Neutrophil (primary cell): Measurements from ENCODE around the gene IRGQ.
A peak's percentile ranks its signal among the peaks of the same experiment; 100 is the strongest.

Experiments
- H3K27ac ChIP-seq: fragments of 200-600 bp; sonication (generic); 2 replicates; pipeline ENCODE4 v1.5.1; 2016; ENCODE audit warnings: mild to moderate bottlenecking, moderate library complexity
- H3K27me3 ChIP-seq: fragments of 200-600 bp; sonication (generic); 2 replicates; pipeline ENCODE4 v1.6.0; 2016; ENCODE audit warnings: mild to moderate bottlenecking
- H3K36me3 ChIP-seq: fragments of 200-600 bp; sonication (generic); 2 replicates; pipeline ENCODE4 v1.5.1; 2017
- H3K4me1 ChIP-seq, 2 experiments: fragments of 200-600 bp in 1 of 2; sonication (generic) in 1 of 2; 1 replicate in 1 of 2; 2 replicates in 1 of 2; pipeline versions ENCODE4 v1.5.1 to v1.6.1; 2013 to 2016; ENCODE audit warnings: low read depth in 1 of 2, low read length in 1 of 2, mild to moderate bottlenecking in 1 of 2, moderate library complexity in 1 of 2; ENCODE audit not compliant: control insufficient read depth in 1 of 2, insufficient read depth in 1 of 2
- H3K4me3 ChIP-seq, 2 experiments: fragments of 200-600 bp in 1 of 2; sonication (generic) in 1 of 2; 1 replicate in 1 of 2; 2 replicates in 1 of 2; pipeline ENCODE4 v1.5.1; 2013 to 2016; ENCODE audit warnings: low read depth in 1 of 2, low read length in 1 of 2, mild to moderate bottlenecking in 1 of 2, moderate library complexity in 1 of 2
- H3K9me3 ChIP-seq: fragments of 200-600 bp; sonication (generic); 2 replicates; pipeline ENCODE4 v1.5.1; 2016
- TF ChIP-seq, protein P1 (sequence below): fragments of 200-600 bp; sonication (generic); IDR thresholded peaks from 2 replicates; pipeline ENCODE4 v1.5.1; 2016; ENCODE audit warnings: antibody characterized with exemption

Gene IRGQ

DNA sequence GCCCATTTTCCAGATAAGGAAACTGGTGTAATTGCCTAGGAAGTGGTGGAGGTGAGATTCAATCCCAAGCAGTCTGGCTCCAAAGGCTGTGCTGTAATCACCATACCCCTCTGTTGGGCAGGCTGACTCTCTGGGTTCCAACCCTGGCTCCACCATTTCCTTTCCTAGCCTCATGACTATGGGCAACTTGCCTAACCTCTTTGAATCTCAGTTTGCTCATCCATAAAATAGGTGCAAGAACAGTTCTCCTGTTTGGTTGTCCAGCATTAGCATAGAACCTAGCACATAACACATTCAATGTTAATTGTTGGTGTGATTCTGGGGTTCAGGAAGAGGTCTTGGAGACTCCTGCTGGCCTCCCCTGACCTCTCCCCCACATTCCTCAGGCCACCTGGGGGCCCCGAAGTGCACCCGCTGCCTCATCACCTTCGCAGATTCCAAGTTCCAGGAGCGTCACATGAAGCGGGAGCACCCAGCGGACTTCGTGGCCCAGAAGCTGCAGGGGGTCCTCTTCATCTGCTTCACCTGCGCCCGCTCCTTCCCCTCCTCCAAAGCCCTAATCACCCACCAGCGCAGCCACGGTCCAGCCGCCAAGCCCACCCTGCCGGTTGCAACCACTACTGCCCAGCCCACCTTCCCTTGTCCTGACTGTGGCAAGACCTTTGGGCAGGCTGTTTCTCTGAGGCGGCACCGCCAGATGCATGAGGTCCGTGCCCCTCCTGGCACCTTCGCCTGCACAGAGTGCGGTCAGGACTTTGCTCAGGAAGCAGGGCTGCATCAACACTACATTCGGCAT, 2.7 kb upstream of the IRGQ start:
- Histone ChIP-seq H3K9me3 (no peaks in the 10 kb centered on the region), H3K27ac (peak overlapping the region; percentile 96), H3K4me3 (no peak overlapping the region), H3K36me3 (peaks cover 42% of the 10 kb centered on the region), H3K27me3 (no peaks in the 10 kb centered on the region), H3K4me1 (peaks cover 32 to 40% of the 10 kb centered on the region in 2 experiments)
- TF ChIP-seq, protein P1, sequence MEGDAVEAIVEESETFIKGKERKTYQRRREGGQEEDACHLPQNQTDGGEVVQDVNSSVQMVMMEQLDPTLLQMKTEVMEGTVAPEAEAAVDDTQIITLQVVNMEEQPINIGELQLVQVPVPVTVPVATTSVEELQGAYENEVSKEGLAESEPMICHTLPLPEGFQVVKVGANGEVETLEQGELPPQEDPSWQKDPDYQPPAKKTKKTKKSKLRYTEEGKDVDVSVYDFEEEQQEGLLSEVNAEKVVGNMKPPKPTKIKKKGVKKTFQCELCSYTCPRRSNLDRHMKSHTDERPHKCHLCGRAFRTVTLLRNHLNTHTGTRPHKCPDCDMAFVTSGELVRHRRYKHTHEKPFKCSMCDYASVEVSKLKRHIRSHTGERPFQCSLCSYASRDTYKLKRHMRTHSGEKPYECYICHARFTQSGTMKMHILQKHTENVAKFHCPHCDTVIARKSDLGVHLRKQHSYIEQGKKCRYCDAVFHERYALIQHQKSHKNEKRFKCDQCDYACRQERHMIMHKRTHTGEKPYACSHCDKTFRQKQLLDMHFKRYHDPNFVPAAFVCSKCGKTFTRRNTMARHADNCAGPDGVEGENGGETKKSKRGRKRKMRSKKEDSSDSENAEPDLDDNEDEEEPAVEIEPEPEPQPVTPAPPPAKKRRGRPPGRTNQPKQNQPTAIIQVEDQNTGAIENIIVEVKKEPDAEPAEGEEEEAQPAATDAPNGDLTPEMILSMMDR: no peak

DNA sequence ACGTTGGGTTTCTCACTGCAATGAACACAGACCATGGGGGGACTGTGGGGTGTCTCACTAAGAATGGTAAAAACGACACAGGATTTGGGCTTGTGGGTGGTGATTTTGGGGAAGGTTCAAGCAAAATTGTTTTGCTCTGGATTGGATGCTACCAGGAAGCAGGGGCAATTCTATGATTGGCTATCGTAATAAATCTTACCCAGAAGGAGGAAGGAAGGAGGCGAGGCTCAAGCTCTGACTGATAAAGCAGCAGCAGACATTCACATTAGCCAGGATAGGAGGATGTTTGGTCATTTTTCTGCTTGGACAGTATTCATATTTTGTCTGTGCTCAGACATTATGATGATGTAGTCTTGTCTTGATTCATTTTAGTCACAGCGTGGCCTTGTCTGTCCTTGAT, 1.9 kb upstream of the IRGQ start:
- Histone ChIP-seq H3K27me3 (no peaks in the 10 kb centered on the region), H3K4me3 (no peak overlapping the region), H3K9me3 (no peaks in the 10 kb centered on the region), H3K36me3 (peaks cover 48% of the 10 kb centered on the region), H3K4me1 (peaks cover 32 to 40% of the 10 kb centered on the region in 2 experiments), H3K27ac (peak overlapping the region; percentile 96)
- TF ChIP-seq, protein P1: no peak

- H3K4me1 ChIP-seq: peaks cover 32 to 40% of the 10 kb centered on the region in 2 experiments
- peaks cover 49% of the 10 kb centered on the region for H3K36me3 ChIP-seq
These were observed 1.0 kb upstream of the IRGQ start for GRCh38 chr19:43596842-43597461.

GRCh38 chr19:43595605-43595998, 332 bp downstream of the IRGQ start:
- H3K4me1 ChIP-seq: peaks cover 32 to 40% of the 10 kb centered on the region in 2 experiments
- no peaks in the 10 kb centered on the region for H3K27me3 ChIP-seq
- H3K4me3 ChIP-seq: peak overlapping the region; percentile 74 to 87
- peak overlapping the region; percentile 96 for H3K27ac ChIP-seq
- no peaks in the 10 kb centered on the region for H3K9me3 ChIP-seq
- peaks cover 40% of the 10 kb centered on the region for H3K36me3 ChIP-seq
- TF ChIP-seq, protein P1: no peak

More at GRCh38 chr19:43596842-43597461, 1.0 kb upstream of the IRGQ start:
- Histone ChIP-seq H3K4me3 (peak overlapping the region; percentile 74 to 87), H3K27me3 (no peaks in the 10 kb centered on the region), H3K9me3 (no peaks in the 10 kb centered on the region), H3K27ac (peak overlapping the region; percentile 96)
- TF ChIP-seq, protein P1: no peak

DNA sequence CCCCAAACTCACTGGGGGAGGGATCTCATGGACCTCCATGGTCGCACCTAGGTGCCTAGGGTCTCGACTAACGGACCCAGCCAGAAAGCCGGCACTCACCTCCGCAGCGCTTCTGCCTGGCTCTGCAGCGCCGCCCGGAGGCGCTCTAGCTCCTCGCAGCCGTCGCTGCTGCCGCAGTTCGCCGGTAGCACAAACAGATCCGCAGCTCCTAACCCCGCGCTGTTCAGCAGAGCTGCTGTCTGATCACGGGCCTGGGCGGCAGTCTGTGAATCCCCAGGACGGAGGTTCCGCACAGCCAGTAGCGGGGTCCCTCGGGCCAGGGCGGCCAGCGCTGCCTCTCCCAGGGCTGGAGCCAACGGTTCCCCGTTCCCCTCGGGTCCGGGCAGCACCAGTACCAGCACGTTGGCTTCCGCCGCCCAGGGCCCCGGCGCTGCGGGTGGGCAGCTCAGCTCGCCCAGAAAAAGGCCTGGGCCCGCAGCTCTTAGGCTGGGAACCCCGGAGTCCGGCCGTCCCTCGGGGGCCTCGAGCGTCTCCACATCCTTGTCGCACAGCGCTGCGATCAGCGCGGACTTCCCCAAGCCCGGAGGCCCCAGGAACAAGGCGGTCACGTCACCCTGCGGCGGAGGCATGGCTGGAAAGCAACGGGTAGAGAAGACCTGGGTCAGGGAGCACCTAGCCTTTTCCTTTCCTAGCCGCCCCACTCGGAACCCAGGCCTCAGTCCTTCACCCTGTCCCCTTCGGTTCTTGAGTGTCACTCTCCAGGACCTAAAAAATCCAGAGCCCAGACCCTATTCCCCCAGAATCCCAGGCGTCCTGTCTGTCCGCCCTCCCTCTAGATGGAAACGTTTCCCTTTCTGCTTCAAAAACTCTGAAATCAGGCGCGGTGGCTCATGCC, 977 bp downstream of the IRGQ start:
- TF ChIP-seq, protein P1: peak; percentile 77
- peaks cover 34% of the 10 kb centered on the region for H3K36me3 ChIP-seq
- no peaks in the 10 kb centered on the region for H3K9me3 ChIP-seq
- peak overlapping the region; percentile 96 for H3K27ac ChIP-seq
- H3K4me3 ChIP-seq: peak overlapping the region; percentile 74 to 87
- no peaks in the 10 kb centered on the region for H3K27me3 ChIP-seq
- H3K4me1 ChIP-seq: peaks cover 32 to 40% of the 10 kb centered on the region in 2 experiments
